ENCODE data around the gene PPP2R2B.
A peak's percentile ranks its signal among the peaks of the same experiment; 100 is the strongest.

PPP2R2B gene

GRCh38 chr5:146884066-146884626, 5.6 kb upstream of the PPP2R2B start:
- DNase-seq = no peak

- DNase-seq = no peak
Measured at GRCh38 chr5:146883511-146883910, 5.0 kb upstream of the PPP2R2B start.

GRCh38 chr5:146880966-146881365, 2.4 kb upstream of the PPP2R2B start:
- no peak for DNase-seq

- peak; percentile 1 to 26 for DNase-seq
Measured at GRCh38 chr5:146877783-146878475, 628 bp downstream of the PPP2R2B start.

GRCh38 chr5:146877178-146877681, 1.3 kb downstream of the PPP2R2B start:
- peak in 1 of 2 donors; percentile 9 for DNase-seq

- no peak for DNase-seq
Measured at GRCh38 chr5:146873186-146873917, 5.2 kb downstream of the PPP2R2B start.

GRCh38 chr5:146872188-146872587, 6.4 kb downstream of the PPP2R2B start:
- DNase-seq = no peak

GRCh38 chr5:146867996-146868708, 10.4 kb downstream of the PPP2R2B start:
- DNase-seq = no peak

GRCh38 chr5:146866263-146866662, 12.3 kb downstream of the PPP2R2B start:
- DNase-seq = no peak

- no peak for DNase-seq
Measured at GRCh38 chr5:146862641-146863040, 15.9 kb downstream of the PPP2R2B start.

- DNase-seq = no peak
Measured at GRCh38 chr5:146860213-146860893, 18.2 kb downstream of the PPP2R2B start.

- no peak for DNase-seq
Measured at GRCh38 chr5:146852089-146852488, 26.5 kb downstream of the PPP2R2B start.

GRCh38 chr5:146851133-146851532, 27.4 kb downstream of the PPP2R2B start:
- no peak for DNase-seq

GRCh38 chr5:146849694-146850303, 28.8 kb downstream of the PPP2R2B start:
- no peak for DNase-seq

- DNase-seq = no peak
Measured at GRCh38 chr5:146848133-146848532, 30.4 kb downstream of the PPP2R2B start.

- no peak for DNase-seq
Measured at GRCh38 chr5:146840016-146840415, 38.5 kb downstream of the PPP2R2B start.

GRCh38 chr5:146836226-146836842, 42.2 kb downstream of the PPP2R2B start:
- no peak for DNase-seq

GRCh38 chr5:146832985-146833732, 45.4 kb downstream of the PPP2R2B start:
- no peak for DNase-seq

GRCh38 chr5:146828385-146828784, 50.2 kb downstream of the PPP2R2B start:
- DNase-seq = no peak

GRCh38 chr5:146827901-146828300, 50.7 kb downstream of the PPP2R2B start:
- DNase-seq = no peak

GRCh38 chr5:146825033-146825432, 53.5 kb downstream of the PPP2R2B start:
- DNase-seq = no peak
